ENCODE measurements around the gene DUOX1. TPM values are rescaled to one million over a fixed set of nuclear protein-coding genes. Genes with fewer than 3 reads are reported as not detected.

DUOX1 gene
- total RNA-seq, 1 donor from 2014 or later, result 98.7 TPM

DNA sequence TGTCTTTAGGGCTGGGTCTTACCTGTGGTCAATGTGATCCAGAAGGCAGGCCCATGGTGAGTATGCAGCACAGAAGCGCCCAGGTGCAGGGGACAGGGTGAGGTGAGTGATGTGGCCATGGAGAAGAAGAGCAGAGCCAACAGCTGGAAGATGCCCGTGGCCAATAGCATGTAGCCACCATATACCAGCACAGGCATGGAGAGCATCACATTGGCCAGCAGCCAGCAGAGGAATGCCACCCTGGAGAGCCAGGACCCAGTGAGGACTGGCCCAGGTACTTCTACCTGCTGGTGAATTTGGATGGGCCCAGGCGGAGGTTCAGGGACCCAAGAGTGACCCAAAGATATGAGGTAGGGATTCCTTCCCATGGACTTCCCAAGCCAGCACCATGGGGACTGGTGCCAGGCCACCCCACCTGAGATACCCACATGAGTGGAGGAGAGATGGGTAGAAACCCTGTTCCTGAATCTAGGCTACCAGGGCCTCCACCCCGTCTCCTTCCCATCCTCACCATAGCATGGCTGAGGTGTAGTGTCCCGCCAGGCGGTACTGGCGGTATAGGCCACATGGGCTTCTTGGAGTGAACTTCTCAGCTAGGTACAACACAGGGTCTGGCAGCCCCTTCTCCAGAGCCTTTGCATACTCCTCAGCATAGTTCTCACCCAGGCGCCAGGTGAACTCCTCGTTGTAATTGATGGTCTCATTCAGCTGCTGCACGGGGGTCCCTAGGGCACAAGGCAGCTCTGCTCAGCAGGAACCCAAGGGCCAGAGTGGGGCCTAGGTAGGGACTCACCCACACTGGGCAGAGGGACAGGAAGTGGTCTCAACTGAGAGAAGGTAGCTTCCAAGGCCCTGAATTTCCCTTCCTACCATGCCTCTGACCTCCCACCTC lies 9.5 kb upstream of the DUOX1 start:
- intact Hi-C loops (cut with DNase I), result no loop called here
- TF ChIP-seq POLR2A (IDR thresholded peaks at IDR 0.05) (no peak), POLR2AphosphoS5 (IDR thresholded peaks at IDR 0.05; ENCODE audit: insufficient read depth in 1 of 2, low read depth in 1 of 2) (no peak)
- TF ChIP-seq, protein P1, sequence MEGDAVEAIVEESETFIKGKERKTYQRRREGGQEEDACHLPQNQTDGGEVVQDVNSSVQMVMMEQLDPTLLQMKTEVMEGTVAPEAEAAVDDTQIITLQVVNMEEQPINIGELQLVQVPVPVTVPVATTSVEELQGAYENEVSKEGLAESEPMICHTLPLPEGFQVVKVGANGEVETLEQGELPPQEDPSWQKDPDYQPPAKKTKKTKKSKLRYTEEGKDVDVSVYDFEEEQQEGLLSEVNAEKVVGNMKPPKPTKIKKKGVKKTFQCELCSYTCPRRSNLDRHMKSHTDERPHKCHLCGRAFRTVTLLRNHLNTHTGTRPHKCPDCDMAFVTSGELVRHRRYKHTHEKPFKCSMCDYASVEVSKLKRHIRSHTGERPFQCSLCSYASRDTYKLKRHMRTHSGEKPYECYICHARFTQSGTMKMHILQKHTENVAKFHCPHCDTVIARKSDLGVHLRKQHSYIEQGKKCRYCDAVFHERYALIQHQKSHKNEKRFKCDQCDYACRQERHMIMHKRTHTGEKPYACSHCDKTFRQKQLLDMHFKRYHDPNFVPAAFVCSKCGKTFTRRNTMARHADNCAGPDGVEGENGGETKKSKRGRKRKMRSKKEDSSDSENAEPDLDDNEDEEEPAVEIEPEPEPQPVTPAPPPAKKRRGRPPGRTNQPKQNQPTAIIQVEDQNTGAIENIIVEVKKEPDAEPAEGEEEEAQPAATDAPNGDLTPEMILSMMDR (IDR thresholded peaks at IDR 0.05), result no peak
- Histone ChIP-seq H3K27me3 (no peaks in the 10 kb centered on the region), H3K36me3 (no peaks in the 10 kb centered on the region), H3K4me1 (peaks cover 20% of the 10 kb centered on the region), H3K27ac (no peak overlapping the region), H3K4me3 (no peak overlapping the region), H3K9me3 (no peaks in the 10 kb centered on the region)
- no peak for DNase-seq (ENCODE audit: extremely low spot score in 2 of 2)

DNA sequence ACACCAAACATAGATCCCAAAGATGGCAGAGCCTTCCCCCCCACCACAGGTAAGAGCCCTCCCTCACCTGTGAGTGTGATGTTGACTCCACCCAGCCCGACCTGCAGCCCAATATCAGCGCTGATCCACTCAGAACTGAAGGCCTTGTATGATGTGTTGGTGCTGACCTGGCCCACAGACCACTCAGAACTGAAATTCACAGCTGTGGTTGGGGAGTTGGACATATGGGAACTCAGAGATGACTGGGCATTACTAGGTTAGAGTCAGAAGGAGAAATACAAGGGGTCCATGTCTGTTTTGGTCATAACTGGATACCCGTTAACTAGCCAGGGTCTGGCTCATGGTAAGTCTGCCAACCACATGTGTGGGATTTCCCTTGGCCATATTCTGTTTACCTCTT lies 8.8 kb upstream of the DUOX1 start:
- intact Hi-C loops (cut with DNase I), result no loop called here

DNA sequence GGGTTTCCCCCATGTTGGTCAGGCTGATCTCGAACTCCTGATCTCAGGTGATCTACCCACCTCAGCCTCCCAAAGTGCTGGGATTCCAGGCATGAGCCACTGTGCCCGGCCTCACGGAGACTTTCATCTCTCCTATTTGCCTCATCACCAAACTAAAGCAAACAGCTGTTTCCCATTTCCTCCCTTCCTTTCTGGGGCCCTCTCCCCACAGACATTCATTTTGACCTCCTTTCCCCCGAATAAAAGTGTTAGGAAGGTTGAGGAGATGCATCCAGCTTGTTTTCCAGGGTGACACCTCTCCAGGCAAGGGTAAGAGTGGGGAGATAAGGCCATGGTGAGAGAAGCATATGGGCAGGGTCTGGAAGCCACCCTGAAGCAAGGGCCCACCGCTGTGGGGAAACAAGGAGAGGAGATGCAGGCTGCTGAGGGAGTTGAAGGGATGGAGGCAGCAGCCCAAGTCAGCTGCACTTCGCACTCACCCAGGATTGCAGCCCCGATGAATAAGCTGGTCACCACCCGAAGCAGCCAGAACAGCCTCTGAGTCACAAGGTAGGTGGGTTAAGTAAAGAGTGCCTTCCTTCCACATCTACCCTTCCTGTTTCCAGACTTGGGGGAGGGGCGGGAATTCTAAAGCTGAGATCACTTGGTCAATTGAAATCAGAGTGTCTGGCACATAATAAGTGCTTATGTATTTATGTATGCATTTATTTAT lies 7.9 kb upstream of the DUOX1 start:
- Histone ChIP-seq H3K4me3 (no peak overlapping the region), H3K27ac (no peak overlapping the region), H3K4me1 (peaks cover 12% of the 10 kb centered on the region), H3K36me3 (no peaks in the 10 kb centered on the region), H3K27me3 (no peaks in the 10 kb centered on the region), H3K9me3 (no peaks in the 10 kb centered on the region)
- intact Hi-C loops (cut with DNase I), result no loop called here
- DNase-seq (ENCODE audit: extremely low spot score in 2 of 2), result no peak
- no peak for TF ChIP-seq POLR2AphosphoS5 (IDR thresholded peaks at IDR 0.05; ENCODE audit: insufficient read depth in 1 of 2, low read depth in 1 of 2)
- TF ChIP-seq, protein P1 (IDR thresholded peaks at IDR 0.05), result no peak
- no peak for TF ChIP-seq POLR2A (IDR thresholded peaks at IDR 0.05)

More for the DNA sequence above, 8.8 kb upstream of the DUOX1 start:
- no peak overlapping the region for H3K4me3 ChIP-seq
- TF ChIP-seq POLR2AphosphoS5 (IDR thresholded peaks at IDR 0.05; ENCODE audit: insufficient read depth in 1 of 2, low read depth in 1 of 2) (no peak), POLR2A (IDR thresholded peaks at IDR 0.05) (no peak)
- TF ChIP-seq, protein P1 (IDR thresholded peaks at IDR 0.05), result no peak
- no peaks in the 10 kb centered on the region for H3K9me3 ChIP-seq
- H3K27ac ChIP-seq, result no peak overlapping the region
- peaks cover 20% of the 10 kb centered on the region for H3K4me1 ChIP-seq
- no peaks in the 10 kb centered on the region for H3K27me3 ChIP-seq
- no peaks in the 10 kb centered on the region for H3K36me3 ChIP-seq
- DNase-seq (ENCODE audit: extremely low spot score in 2 of 2), result no peak

GRCh38 chr15:45122719-45123118 lies 7.1 kb upstream of the DUOX1 start:
- TF ChIP-seq, protein P1 (IDR thresholded peaks at IDR 0.05), result no peak
- no peak for TF ChIP-seq POLR2A (IDR thresholded peaks at IDR 0.05)
- no peak for TF ChIP-seq POLR2AphosphoS5 (IDR thresholded peaks at IDR 0.05; ENCODE audit: insufficient read depth in 1 of 2, low read depth in 1 of 2)
- H3K36me3 ChIP-seq, result no peaks in the 10 kb centered on the region
- DNase-seq (ENCODE audit: extremely low spot score in 2 of 2), result no peak
- no peak overlapping the region for H3K27ac ChIP-seq
- no peak overlapping the region for H3K4me3 ChIP-seq
- peaks cover 4% of the 10 kb centered on the region for H3K4me1 ChIP-seq
- no peaks in the 10 kb centered on the region for H3K27me3 ChIP-seq
- no peaks in the 10 kb centered on the region for H3K9me3 ChIP-seq
- intact Hi-C loops (cut with DNase I), result no loop called here
